Activated CD4-positive, alpha-beta T cell treated with anti-CD3 and anti-CD28 coated beads, Interleukin-2, amount 50 U/mL, for 48 hours (primary cell): ENCODE results near the gene NCS1.

ENCODE experiments used
- DNase-seq, 2 experiments: peaks; one replicate each; pipeline ENCODE4 v3.0.0-alpha.2; 2020

Gene NCS1

DNA sequence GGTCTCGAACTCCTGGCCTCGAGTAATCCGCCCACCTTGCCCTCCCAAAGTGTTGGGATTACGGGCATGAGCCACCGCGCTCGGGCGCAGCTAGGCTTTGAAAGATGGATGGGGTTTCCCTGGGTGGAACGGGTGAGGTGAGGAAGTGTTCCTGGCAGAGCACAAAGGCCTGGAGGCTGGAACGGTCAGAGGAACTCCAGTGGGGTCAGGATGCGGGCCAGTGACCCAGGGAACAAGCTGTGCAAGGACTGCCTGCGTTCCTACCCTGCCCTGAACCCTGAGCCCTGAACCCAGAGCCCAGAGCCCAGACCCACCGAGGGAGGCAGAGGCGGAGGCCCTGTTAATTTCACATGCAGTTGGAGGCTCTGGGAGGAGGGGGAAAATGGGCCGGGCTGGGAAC is 23.4 kb downstream of the NCS1 start:
- no peak for DNase-seq

DNA sequence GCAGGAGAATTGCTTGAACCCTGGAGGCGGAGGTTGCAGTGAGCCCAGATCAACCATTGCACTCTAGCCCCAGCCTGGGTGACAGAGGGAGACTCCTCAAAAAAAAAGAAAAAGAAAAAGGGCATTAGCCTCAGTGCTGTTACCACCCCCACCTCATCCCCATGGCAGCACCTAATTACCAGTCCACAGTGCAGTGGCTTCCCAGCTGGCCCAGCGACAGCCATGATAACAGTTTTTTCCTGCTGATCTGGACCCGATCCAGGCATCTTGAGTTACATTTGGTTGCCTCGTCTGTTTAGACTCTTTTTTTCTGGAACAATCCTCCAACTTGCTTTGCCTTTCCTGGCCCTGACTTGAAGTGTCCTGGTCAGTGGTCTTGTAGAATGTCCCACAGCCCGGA is 24.4 kb downstream of the NCS1 start:
- DNase-seq, result no peak

GRCh38 chr9:130197386-130197785 is 25.2 kb downstream of the NCS1 start:
- DNase-seq, result no peak

DNA sequence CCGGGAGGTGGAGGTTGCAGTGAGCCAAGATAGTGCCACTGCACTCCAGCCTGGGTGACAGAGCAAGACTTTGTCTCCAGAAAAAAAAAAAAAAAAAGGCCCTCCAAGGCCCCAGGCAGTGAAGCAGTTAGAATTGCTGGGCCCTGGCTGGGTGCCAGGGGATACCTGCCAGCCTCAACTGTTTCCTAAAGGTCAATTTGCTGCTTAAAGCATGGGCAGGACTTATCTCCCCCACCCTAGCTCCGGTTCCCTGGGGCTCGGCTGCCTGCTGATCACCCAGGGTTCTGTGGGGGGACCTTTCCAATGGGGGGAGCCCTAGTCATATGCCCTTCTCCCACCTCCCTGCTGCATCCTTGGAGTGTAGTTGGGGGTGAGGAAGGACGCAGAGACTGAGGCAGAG is 25.7 kb downstream of the NCS1 start:
- no peak for DNase-seq

DNA sequence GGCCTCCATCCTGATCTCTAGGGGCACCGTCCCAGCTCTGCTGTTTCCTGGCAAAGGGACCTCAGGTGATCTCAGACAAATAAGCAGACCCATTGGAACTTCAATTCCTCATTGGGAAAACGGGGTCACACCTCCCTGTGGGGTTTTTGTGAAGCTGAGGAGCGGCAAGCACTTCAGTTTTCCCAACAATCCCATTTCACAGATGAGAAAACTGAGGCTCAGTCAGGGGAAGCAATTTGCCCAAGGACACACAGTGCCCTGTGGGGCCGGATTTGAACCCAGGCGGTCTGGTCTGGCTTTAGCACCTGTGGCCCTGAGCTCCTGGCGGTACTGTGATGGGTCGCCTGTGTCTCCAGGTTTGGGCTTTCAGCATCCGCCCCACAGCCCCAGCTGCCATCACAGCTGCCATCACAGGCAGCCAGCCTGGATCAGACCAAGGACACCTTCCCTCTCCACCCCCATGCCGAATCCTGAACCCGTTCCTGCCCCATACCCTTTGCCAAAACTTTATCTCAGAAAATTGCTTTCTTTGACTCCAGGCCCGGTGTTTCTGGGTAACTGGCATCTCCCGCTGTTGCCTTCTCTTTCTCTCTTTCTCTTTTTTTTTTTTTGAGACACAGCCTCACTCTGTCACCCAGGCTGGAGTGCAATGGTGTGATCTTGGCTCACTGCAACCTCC is 26.4 kb downstream of the NCS1 start:
- no peak for DNase-seq

- DNase-seq, result no peak
Observed at GRCh38 chr9:130199605-130200004, 27.4 kb downstream of the NCS1 start.

DNA sequence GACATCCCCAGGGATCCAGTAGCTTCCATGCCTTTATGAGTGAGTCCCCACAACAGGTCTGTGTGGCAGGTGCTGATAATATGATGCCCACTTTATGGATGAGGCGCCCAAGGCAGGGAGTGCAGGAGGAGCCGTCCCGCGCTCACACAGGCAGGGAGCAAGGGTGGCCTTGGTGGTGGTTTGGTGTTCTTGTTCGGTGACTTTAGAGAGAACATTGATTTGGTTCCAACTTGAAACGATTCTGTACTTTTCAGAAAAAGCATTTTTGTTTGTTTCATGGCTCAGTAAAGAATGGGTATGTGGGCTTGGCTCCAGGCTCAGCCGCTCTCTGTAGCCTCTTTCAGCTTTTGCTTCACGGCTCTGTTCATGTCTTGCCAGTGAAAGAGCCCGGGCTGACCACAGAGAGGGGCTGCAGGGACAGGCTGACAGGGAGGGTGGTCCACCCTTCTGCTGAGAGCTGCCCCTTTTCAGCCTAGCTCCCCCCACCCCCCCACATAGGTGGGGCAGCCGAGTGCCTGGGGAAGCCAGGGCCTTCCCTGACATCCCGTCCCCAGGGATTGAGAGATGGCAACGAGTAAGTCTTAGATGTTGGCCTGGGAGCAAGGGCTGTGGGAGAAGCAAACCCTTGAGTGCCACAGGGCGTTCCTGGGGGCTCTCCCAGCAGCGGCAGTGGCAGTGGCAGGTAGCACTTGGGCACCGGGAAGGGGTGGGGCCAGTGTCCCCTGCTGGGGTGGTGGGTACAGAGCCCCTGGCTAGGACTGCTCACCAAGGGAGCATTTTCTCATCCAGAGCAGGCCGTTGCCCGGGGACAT is 28.0 kb downstream of the NCS1 start:
- DNase-seq, result no peak

DNA sequence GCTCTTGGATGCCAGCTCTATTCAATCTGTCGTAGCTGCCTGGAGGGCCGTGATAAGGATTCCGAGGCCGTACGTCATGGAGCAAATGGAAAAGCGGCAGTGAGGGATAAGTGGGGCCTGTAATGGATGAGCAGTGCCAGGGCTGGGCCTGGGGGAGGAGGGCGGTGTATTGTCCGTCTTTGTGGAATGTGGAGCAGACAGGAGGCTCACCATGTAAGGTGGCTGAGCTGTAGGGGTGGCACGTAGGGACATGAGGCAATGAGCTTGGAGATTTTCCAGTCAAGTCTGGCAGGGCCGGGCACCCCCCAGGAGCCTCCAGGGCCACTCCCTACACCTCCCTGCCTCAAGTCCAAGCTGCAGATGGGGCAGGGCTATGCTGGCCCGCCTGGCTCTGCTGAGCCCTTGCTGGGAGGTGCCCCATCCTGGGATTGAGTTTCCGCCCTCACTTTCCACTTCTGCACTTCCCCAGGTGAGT is 29.2 kb downstream of the NCS1 start:
- DNase-seq, result no peak

DNA sequence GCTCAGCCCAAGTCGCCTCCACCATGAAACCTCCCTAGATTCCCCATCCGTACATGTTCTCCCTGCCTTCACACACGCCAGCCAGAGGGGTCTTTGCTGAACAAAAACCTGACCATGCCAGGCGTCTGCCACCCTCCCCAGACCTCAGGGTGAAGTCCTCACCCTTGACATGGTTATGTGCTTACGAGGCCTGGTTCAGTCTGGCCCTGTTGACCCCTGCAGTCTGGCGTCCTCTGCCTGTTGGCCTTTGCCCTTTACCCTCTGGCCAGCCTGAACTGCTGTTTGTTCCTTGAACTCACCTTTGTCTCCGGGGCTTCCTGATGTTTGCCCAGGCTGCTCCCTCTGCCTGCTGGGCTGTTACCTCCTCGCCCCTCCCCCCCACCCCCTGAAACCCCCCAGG is 29.8 kb downstream of the NCS1 start:
- DNase-seq, result no peak

DNA sequence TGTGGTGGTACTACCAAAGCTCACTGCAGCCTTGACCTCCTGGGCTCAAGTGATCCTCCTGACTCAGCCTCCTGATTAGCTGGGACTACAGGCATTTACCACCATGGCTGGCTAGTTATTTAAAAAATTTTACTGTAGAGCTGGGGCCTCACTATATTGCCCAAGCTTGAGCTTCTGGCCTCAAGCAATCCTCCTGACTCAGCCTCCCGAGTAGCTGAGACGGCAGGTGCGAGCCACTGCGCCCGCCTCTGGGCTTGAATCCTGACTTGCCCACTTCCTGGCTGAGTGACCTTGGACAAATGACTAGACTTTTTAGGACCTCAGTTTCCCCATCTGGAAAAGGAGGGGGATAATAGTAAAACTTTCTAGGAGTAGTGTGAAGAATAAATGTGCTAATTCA is 32.1 kb downstream of the NCS1 start:
- no peak for DNase-seq

- no peak for DNase-seq
Observed at GRCh38 chr9:130204959-130205358, 32.8 kb downstream of the NCS1 start.

DNA sequence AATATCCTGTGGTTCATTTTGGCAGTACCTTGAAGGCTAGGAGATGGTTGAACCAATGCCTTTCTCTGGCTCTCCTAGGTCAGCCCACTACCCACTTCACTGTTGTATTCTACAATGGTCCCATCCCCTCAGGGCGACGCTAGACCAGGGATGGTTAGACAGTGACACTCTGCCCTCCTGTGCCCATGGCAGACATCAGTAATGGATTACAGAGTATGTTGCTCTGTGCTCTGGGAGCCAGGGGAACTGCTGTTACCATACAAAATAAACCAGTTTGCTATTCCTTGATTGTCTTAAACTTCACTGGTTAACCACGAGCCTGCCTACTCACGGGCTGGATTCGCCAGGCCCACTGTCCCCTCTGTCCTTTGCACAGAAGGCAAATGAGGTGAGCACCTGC is 33.7 kb downstream of the NCS1 start:
- DNase-seq, result no peak

- no peak for DNase-seq
Observed at GRCh38 chr9:130206579-130206978, 34.4 kb downstream of the NCS1 start.

GRCh38 chr9:130207241-130207992 is 35.2 kb downstream of the NCS1 start:
- no peak for DNase-seq

- no peak for DNase-seq
Observed at GRCh38 chr9:130208600-130209347, 36.6 kb downstream of the NCS1 start.

GRCh38 chr9:130209422-130209821 is 37.2 kb downstream of the NCS1 start:
- DNase-seq, result no peak

DNA sequence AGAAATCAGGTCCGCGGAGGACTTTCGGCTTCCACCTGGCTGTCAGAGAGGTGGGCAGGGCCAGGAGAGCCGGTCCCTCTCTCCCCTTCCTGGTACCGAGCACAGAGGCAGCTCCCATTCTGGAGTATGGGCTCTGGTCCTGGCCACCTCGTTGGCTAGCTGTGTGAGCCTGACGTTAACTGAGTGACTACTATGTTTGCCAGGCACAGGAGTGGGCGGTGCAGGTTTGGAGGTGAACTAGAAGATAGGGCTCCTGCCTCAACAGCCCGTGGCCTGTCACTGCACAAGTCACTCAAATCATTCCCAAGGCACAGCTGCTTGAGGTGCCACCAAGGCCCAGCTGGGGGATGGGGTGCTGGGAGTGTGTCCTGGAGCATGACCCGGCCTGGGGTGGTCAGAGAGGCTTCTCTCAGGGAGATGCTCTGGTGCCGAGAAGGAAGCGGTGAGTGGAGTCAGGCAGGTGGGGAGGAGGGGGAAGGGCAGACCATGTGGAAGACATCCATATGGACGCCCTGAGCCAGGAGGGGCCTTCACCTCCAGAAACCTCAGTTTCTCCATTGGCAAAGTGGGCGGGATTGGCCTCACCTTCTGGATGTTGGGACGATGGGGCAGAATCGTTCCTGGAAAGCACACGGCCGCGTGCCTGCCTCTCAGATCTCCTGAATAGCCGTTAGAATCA is 39.5 kb downstream of the NCS1 start:
- no peak for DNase-seq

DNA sequence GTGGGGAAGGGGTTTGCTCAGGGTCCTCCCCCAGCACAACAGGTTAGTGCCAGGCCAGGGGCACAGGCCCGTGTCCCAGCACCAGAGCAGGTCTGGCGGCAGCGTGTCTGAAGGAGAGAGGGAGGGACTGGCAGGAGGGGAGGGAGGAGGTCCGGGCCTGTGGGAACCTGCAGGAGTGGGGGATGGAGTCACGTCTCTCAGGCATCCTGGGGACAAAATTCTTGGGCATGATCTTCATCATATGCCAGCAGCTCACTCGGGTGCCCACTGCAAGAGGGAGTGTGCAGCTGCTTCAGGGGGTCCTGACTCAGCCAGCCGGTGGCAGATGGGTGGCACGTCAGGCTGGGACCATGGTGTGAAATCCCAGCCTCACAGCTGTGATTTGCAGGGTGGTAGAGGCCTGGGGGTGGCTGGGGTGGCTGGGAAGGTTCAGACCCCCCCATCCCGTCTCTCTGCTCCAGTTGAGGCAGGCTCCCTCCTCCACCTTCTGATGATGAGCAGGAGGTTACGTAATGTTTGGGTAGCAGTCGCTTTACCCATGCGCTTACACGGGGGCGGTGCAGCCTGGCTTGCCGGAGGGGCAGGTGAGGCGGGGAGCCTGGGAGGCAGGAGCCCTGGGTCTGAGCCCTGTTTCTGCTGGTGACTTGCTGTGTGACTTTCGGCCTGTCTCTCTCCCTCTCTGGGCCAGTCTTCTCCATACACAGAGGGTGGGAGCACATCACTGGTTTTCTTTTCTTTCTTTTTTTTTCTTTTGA is 40.5 kb downstream of the NCS1 start:
- DNase-seq, result no peak

GRCh38 chr9:130213911-130214761 is 41.9 kb downstream of the NCS1 start:
- no peak for DNase-seq

DNA sequence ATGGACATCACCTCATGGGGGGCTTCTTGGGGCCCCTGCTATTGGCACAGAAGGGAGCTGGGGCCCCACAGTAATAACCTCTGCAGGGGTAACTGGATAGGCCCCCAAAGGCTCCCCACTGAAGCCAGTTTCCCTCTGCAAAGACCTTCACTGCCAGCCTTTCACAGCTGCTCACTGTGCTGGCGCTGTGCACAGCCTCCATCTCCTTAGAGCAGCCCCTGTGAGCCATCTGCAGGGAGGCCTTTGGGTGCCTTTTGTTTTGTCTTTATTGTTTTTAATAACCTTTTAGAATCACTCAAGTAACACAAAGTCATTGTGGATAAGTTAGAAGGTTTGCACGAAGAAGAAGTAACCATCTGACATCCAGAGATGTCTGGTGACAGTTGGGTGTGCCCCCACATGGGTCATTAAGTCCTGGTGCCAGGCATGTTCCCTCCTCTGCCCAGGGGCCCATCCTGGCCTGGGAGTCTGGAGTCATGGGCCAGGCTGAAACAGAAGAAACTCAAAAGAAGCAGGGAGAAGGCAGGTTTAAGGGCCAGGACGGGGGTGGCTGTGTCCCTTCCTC is 42.7 kb downstream of the NCS1 start:
- no peak for DNase-seq
